ENCODE measurements around the gene PWP1. TPM values are rescaled to one million over a fixed set of nuclear protein-coding genes. Genes with fewer than 3 reads are reported as not detected.

The PWP1 gene
- total RNA-seq, 2 experiments from 2014 or later, result 32.9 to 37.3 TPM

GRCh38 chr12:107657133-107657532 lies 28.5 kb upstream of the PWP1 start:
- POLR2A ChIA-PET, result no interaction called here
- H3K27me3 Mint-ChIP-seq, result no peaks in the 10 kb centered on the region
- DNase-seq (no peak), ATAC-seq (ENCODE audit: low read depth) (no peak)
- H3K27ac Mint-ChIP-seq, result no peak overlapping the region
- H3K4me1 Mint-ChIP-seq, result peaks cover 8% of the 10 kb centered on the region
- no peak overlapping the region for H3K4me3 Mint-ChIP-seq
- H3K36me3 Mint-ChIP-seq, result peaks cover 3% of the 10 kb centered on the region
- no peaks in the 10 kb centered on the region for H3K9me3 Mint-ChIP-seq

- Mint-ChIP-seq H3K27ac (no peak overlapping the region), H3K27me3 (no peaks in the 10 kb centered on the region), H3K4me3 (no peak overlapping the region), H3K36me3 (peaks cover 3% of the 10 kb centered on the region), H3K9me3 (no peaks in the 10 kb centered on the region), H3K4me1 (peaks cover 8% of the 10 kb centered on the region)
- DNase-seq, result no peak
- POLR2A ChIA-PET, result no interaction called here
- no peak for ATAC-seq (ENCODE audit: low read depth)
These were observed 28.0 kb upstream of the PWP1 start for GRCh38 chr12:107657621-107658020.

DNA sequence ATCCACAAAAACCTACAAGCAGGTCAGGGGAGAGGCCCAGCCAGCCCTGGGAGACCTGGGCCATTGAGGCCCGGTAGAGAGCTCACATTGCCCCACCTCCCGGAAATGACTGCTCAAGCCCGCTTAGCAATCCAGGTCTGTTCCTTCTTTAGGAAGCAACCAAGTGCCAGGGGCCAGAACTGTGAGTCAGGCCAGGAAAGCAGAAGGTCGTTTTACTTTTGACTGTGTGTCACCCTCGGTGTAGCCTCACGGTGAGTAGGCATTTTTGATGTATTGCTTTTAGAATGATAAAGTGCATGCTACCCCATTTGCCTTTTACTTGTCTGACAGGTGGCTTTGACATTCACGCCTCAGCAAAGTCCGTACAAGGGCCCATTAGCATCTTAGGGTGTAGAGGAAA lies 25.4 kb upstream of the PWP1 start:
- Mint-ChIP-seq H3K27ac (no peak overlapping the region), H3K4me1 (peaks cover 8% of the 10 kb centered on the region), H3K27me3 (no peaks in the 10 kb centered on the region), H3K36me3 (peaks cover 3% of the 10 kb centered on the region), H3K9me3 (no peaks in the 10 kb centered on the region), H3K4me3 (no peak overlapping the region)
- ATAC-seq (ENCODE audit: low read depth) (no peak), DNase-seq (no peak)
- POLR2A ChIA-PET, result no interaction called here

GRCh38 chr12:107660861-107661415 lies 24.7 kb upstream of the PWP1 start:
- no peaks in the 10 kb centered on the region for H3K27me3 Mint-ChIP-seq
- H3K36me3 Mint-ChIP-seq, result peaks cover 3% of the 10 kb centered on the region
- peaks cover 8% of the 10 kb centered on the region for H3K4me1 Mint-ChIP-seq
- no peak overlapping the region for H3K4me3 Mint-ChIP-seq
- POLR2A ChIA-PET, result no interaction called here
- H3K9me3 Mint-ChIP-seq, result no peaks in the 10 kb centered on the region
- ATAC-seq (ENCODE audit: low read depth) (no peak), DNase-seq (no peak)
- no peak overlapping the region for H3K27ac Mint-ChIP-seq

GRCh38 chr12:107661830-107662229 lies 23.8 kb upstream of the PWP1 start:
- Mint-ChIP-seq H3K27me3 (peaks cover 2% of the 10 kb centered on the region), H3K4me1 (peaks cover 8% of the 10 kb centered on the region), H3K4me3 (no peak overlapping the region), H3K36me3 (peaks cover 3% of the 10 kb centered on the region), H3K27ac (no peak overlapping the region), H3K9me3 (no peaks in the 10 kb centered on the region)
- ATAC-seq (ENCODE audit: low read depth), result no peak
- no peak for DNase-seq
- POLR2A ChIA-PET, result no interaction called here

- no peak for ATAC-seq (ENCODE audit: low read depth)
- no peak overlapping the region for H3K4me3 Mint-ChIP-seq
- H3K4me1 Mint-ChIP-seq, result peaks cover 8% of the 10 kb centered on the region
- no peak for DNase-seq
- H3K36me3 Mint-ChIP-seq, result peaks cover 3% of the 10 kb centered on the region
- no peaks in the 10 kb centered on the region for H3K9me3 Mint-ChIP-seq
- POLR2A ChIA-PET, result no interaction called here
- no peak overlapping the region for H3K27ac Mint-ChIP-seq
- peaks cover 5% of the 10 kb centered on the region for H3K27me3 Mint-ChIP-seq
These were observed 23.1 kb upstream of the PWP1 start for GRCh38 chr12:107662484-107662883.

- no peaks in the 10 kb centered on the region for H3K9me3 Mint-ChIP-seq
- H3K27me3 Mint-ChIP-seq, result peaks cover 5% of the 10 kb centered on the region
- no peak for ATAC-seq (ENCODE audit: low read depth)
- no peak overlapping the region for H3K4me3 Mint-ChIP-seq
- POLR2A ChIA-PET, result no interaction called here
- peaks cover 1% of the 10 kb centered on the region for H3K36me3 Mint-ChIP-seq
- H3K27ac Mint-ChIP-seq, result no peak overlapping the region
- H3K4me1 Mint-ChIP-seq, result peaks cover 8% of the 10 kb centered on the region
- no peak for DNase-seq
These were observed 22.3 kb upstream of the PWP1 start for GRCh38 chr12:107663277-107663676.

DNA sequence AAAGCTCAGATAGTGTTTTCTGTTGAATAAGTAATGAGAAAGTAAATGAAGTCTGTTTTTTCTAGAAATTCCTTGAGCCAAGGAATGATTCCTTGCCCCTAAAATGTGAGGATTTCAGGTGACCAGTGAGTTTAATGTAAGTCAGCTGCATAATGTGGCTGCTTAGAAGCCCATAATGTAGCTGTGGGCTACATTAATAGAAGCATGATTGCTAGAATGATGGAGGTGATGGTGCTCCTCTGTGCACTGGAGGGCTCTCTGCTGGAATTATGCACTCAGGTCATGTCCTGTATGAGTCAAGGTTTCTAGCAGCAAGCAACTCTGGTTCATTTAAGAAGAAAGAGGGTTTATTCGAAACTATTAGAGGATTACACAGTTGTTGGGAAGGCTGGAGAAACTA lies 19.6 kb upstream of the PWP1 start:
- H3K27ac Mint-ChIP-seq, result no peak overlapping the region
- no peak for DNase-seq
- H3K4me1 Mint-ChIP-seq, result peaks cover 11% of the 10 kb centered on the region
- ATAC-seq (ENCODE audit: low read depth), result no peak
- no peak overlapping the region for H3K4me3 Mint-ChIP-seq
- H3K36me3 Mint-ChIP-seq, result no peaks in the 10 kb centered on the region
- H3K9me3 Mint-ChIP-seq, result no peaks in the 10 kb centered on the region
- POLR2A ChIA-PET, result no interaction called here
- H3K27me3 Mint-ChIP-seq, result peaks cover 10% of the 10 kb centered on the region

DNA sequence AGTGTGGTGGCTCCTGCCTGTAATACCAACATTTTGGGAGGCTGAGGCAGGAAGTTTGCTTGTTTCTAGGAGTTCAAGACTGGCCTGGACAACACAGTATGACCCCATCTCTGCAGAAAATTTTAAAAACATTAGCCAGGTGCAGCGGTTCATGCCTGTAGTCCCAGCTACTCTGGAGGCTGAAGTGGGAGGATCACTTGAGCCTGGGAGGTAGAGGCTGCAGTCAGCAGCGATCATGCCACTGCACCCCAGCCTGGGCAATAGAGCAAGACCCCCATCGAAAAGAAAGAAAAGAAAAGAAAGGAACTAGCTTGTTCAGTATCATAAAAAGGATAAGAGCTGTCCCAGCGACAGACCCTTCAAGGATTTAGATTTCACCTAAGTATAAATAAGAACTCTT lies 18.1 kb upstream of the PWP1 start:
- H3K4me1 Mint-ChIP-seq, result peaks cover 8% of the 10 kb centered on the region
- POLR2A ChIA-PET, result no interaction called here
- no peak overlapping the region for H3K27ac Mint-ChIP-seq
- no peak overlapping the region for H3K4me3 Mint-ChIP-seq
- H3K27me3 Mint-ChIP-seq, result peaks cover 10% of the 10 kb centered on the region
- H3K9me3 Mint-ChIP-seq, result no peaks in the 10 kb centered on the region
- ATAC-seq (ENCODE audit: low read depth) (no peak), DNase-seq (no peak)
- no peaks in the 10 kb centered on the region for H3K36me3 Mint-ChIP-seq

GRCh38 chr12:107668320-107669098 lies 17.1 kb upstream of the PWP1 start:
- POLR2A ChIA-PET, result no interaction called here
- ATAC-seq (ENCODE audit: low read depth) (no peak), DNase-seq (no peak)
- Mint-ChIP-seq H3K9me3 (no peaks in the 10 kb centered on the region), H3K4me1 (peaks cover 5% of the 10 kb centered on the region), H3K4me3 (no peak overlapping the region), H3K27me3 (peaks cover 10% of the 10 kb centered on the region), H3K27ac (no peak overlapping the region), H3K36me3 (no peaks in the 10 kb centered on the region)

DNA sequence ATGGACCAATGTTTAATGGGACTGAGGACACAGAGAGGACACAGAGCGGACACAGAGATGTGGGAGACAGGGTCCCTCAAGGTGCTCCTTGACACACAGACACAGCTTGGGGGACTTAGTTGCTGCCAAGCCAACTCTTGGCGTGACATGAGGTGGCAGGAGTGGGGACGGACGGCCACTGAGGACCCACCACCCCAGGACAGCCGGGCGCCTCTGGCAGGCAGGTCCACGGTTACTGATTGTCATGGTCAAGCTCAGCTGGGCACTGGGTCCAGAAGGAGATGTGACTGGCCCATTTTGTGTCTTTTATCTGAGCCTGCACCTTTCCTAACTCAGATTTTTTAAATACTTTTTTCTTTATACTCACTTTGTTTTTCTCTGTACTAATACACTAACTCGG lies 15.7 kb upstream of the PWP1 start:
- Mint-ChIP-seq H3K4me1 (peaks cover 4% of the 10 kb centered on the region), H3K4me3 (no peak overlapping the region), H3K36me3 (no peaks in the 10 kb centered on the region), H3K9me3 (no peaks in the 10 kb centered on the region), H3K27me3 (peaks cover 10% of the 10 kb centered on the region), H3K27ac (no peak overlapping the region)
- no peak for DNase-seq
- no peak for ATAC-seq (ENCODE audit: low read depth)
- POLR2A ChIA-PET, result no interaction called here

- ATAC-seq (ENCODE audit: low read depth) (peak; percentile 75), DNase-seq (peak; percentile 65)
- POLR2A ChIA-PET, result no interaction called here
- no peak overlapping the region for H3K4me3 Mint-ChIP-seq
- H3K27ac Mint-ChIP-seq, result no peak overlapping the region
- H3K36me3 Mint-ChIP-seq, result no peaks in the 10 kb centered on the region
- no peaks in the 10 kb centered on the region for H3K9me3 Mint-ChIP-seq
- peaks cover 13% of the 10 kb centered on the region for H3K27me3 Mint-ChIP-seq
- peaks cover 4% of the 10 kb centered on the region for H3K4me1 Mint-ChIP-seq
These were observed 14.5 kb upstream of the PWP1 start for GRCh38 chr12:107670999-107671643.

- H3K4me1 Mint-ChIP-seq, result peaks cover 3% of the 10 kb centered on the region
- no peak overlapping the region for H3K27ac Mint-ChIP-seq
- no peaks in the 10 kb centered on the region for H3K36me3 Mint-ChIP-seq
- peaks cover 12% of the 10 kb centered on the region for H3K27me3 Mint-ChIP-seq
- no peak for DNase-seq
- ATAC-seq (ENCODE audit: low read depth), result no peak
- POLR2A ChIA-PET, result no interaction called here
- H3K9me3 Mint-ChIP-seq, result no peaks in the 10 kb centered on the region
- H3K4me3 Mint-ChIP-seq, result no peak overlapping the region
These were observed 7.9 kb upstream of the PWP1 start for GRCh38 chr12:107677671-107678070.

- Mint-ChIP-seq H3K36me3 (no peaks in the 10 kb centered on the region), H3K27me3 (peaks cover 12% of the 10 kb centered on the region), H3K9me3 (no peaks in the 10 kb centered on the region), H3K4me3 (no peak overlapping the region), H3K27ac (no peak overlapping the region), H3K4me1 (peaks cover 3% of the 10 kb centered on the region)
- no peak for DNase-seq
- ATAC-seq (ENCODE audit: low read depth), result no peak
- POLR2A ChIA-PET, result no interaction called here
These were observed 6.3 kb upstream of the PWP1 start for GRCh38 chr12:107679336-107679735.

Data from activated naive CD8-positive, alpha-beta T cell treated with anti-CD3 and anti-CD28 coated beads, Interleukin-2, amount 10 ng/mL, durations not matched to agents 7 days and 5 days (primary cell).